Endometrial microvascular endothelial cells (primary cell): ENCODE results near the gene PNPLA5. TPM values are rescaled to one million over a fixed set of nuclear protein-coding genes. Genes with fewer than 3 reads are reported as not detected.

ENCODE experiments used
- in situ Hi-C: cut with HindIII; loops from 2 replicates; pipeline ENCODE4 v1.10.0; 2017; ENCODE audit warnings: low sequenced_read_pairs, low pct_unique_long_range_greater_than_20kb; ENCODE audit errors: inconsistent ontology term
- total RNA-seq: library from RNA; depleted of rRNA; stranded (reverse); fragments of >200 nt; gene quantifications from one replicate; pipeline ENCODE4 v1.2.3, GENCODE V29; 2015; ENCODE audit errors: inconsistent ontology term

PNPLA5 gene
- total RNA-seq, 1 donor from 2014 or later = not detected

GRCh38 chr22:43860831-43861230, 31.0 kb downstream of the PNPLA5 start:
- in situ Hi-C loops = no loop called here

GRCh38 chr22:43860126-43860525, 31.7 kb downstream of the PNPLA5 start:
- in situ Hi-C loops = no loop called here

GRCh38 chr22:43859621-43860020, 32.2 kb downstream of the PNPLA5 start:
- in situ Hi-C loops = no loop called here

GRCh38 chr22:43859176-43859575, 32.6 kb downstream of the PNPLA5 start:
- in situ Hi-C loops = no loop called here

GRCh38 chr22:43858156-43858895, 33.5 kb downstream of the PNPLA5 start:
- in situ Hi-C loops = no loop called here

GRCh38 chr22:43857367-43857766, 34.4 kb downstream of the PNPLA5 start:
- in situ Hi-C loops = no loop called here

- in situ Hi-C loops = no loop called here
Measured at GRCh38 chr22:43855431-43855830, 36.4 kb downstream of the PNPLA5 start.

GRCh38 chr22:43854786-43855271, 37.0 kb downstream of the PNPLA5 start:
- in situ Hi-C loops = no loop called here

- in situ Hi-C loops = no loop called here
Measured at GRCh38 chr22:43854121-43854785, 37.6 kb downstream of the PNPLA5 start.

- in situ Hi-C loops = no loop called here
Measured at GRCh38 chr22:43853328-43853931, 38.4 kb downstream of the PNPLA5 start.

- in situ Hi-C loops = no loop called here
Measured at GRCh38 chr22:43852573-43853327, 39.1 kb downstream of the PNPLA5 start.

- in situ Hi-C loops = no loop called here
Measured at GRCh38 chr22:43851979-43852307, 39.9 kb downstream of the PNPLA5 start.

- in situ Hi-C loops = no loop called here
Measured at GRCh38 chr22:43851058-43851978, 40.5 kb downstream of the PNPLA5 start.

- in situ Hi-C loops = no loop called here
Measured at GRCh38 chr22:43850529-43850928, 41.3 kb downstream of the PNPLA5 start.

GRCh38 chr22:43849731-43850130, 42.1 kb downstream of the PNPLA5 start:
- in situ Hi-C loops = no loop called here

GRCh38 chr22:43848366-43849171, 43.2 kb downstream of the PNPLA5 start:
- in situ Hi-C loops = no loop called here

- in situ Hi-C loops = no loop called here
Measured at GRCh38 chr22:43847376-43848289, 44.2 kb downstream of the PNPLA5 start.
